ENCODE data around the gene TMEM63B.
"Not testable (repeated sequence)": the region's sequence is repeated elsewhere in the genome, so short reads cannot be mapped to it uniquely, and the experiment has no call there.

TMEM63B gene

DNA sequence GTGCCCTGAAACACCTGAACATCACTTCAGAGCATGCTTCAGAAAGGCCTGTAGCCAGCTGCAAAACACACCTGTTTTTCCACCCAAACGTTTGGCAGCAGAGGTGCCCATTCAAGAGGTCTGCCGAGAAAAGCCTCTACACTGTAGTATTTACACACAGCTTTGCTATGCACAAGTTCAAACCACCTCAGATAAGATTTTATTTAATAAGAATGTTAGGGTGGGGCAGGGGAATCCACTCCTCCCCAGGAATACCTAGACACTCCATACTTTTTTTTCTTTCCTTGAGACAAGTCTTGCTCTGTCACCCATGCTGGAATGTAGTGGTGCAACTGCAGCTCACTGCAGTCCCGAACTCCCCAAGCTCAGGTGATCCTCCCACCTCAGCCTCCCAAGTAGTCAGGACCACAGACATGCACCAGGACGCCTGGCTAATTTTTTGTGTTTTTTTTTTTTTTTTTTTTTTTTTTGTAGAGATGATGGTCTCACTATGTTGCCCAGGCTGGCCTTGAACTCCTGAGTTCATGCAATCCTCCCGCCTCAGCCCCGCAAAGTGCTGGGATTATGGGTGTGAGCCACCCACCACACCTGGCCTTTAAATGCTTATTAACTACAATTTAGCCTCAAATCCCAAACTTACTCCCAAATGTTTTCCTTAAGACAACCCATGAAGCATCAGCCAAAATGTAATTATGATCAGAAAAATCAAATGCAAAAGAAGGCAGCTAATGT, 9.8 kb upstream of the TMEM63B start:
- no peak for DNase-seq

DNA sequence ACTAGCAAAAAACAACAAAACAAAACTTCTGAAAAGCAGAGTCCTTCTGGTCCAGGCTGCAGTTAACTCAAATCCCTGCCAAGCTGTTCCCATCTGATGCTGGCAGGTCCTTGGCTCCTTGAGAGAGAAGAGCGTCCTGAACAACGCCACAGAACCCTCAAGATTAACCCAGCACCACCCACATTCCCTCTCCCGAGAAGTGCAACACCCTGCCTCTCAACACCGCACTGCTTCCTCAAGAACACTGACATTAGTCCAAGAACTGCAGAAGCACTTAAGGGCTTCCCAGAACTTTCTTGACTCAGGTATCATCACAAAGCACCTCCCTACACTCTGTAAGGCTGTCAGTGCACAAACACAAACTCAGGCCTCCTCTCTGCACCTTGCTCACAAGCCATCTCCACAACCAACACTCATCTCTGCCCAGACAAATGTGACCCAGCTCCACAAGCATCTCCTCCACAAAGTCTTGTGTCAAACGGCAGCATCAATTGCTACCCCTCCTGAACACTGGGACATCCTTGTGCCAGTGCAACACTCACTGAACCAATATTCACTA, 7.6 kb upstream of the TMEM63B start:
- no peak for DNase-seq

DNA sequence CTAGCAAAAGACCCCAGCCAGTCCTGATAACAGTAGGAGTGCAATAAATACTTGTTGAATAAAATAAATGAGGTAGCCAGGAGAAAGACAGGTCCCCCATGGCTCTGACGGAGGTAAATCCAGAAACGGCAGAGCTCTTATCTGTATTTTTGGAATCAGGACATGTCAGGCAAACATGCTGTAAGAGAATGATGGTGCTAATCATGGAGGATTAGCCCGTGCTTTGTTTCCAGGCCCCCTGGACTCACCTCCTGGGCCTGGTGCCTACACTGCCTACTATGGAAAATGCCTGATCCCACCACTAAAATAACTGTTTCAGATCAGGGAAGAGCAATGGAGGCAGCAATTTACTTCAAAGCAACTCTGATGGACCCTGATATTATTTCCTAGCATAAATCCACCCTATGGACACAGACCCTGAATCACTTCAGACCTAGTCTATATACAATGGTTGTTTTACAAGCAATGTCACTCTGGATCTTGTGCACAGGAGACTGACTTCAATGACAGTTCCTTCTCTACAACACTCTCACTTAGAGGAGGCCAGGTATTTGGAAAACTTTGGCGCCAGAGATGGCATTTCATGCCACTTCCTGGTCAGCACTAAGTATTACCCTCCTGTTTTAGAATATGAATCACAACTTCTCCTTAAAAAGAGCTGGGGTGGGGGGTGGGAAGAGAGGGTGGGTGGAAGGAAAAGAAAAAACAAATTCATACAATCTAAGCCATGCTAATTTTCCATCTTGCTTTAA, 6.5 kb upstream of the TMEM63B start:
- no peak for DNase-seq

DNA sequence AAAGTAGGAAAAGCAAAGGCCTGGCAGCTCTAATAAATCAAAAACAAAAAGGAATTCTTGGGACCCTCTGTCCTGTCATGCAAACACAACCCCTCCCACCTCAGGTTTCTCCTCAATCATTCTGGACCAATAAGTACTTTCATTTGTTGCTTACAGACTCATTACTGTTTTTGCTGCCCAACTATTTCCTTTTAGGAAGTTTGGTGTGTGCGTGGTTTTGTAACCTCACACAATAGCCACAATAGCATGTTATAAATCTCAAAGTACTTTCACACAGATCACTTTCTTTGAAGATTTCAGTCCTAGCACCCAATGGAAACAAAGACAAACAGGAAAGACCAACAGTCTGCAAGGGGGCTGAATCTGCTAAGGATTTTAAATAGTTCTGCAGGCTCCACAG, 4.6 kb upstream of the TMEM63B start:
- no peak for DNase-seq

DNA sequence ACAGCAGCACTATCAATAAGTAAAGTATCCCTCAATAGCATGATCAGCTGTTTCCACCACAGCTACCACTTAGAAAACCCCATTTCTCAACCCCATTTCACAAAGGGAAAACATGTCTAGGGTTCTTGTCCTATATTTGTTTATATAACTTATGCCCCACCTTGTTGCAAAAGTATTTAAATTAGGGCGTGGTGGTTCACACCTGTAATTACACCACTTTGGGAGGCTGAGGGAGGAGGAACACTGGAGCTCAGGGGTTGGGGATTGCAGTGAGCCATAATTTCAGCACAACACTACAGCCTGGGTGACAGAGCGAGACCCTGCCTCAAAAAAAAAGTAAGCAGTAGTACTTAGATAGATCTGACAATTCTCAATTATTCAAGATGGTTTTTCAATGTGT, 3.8 kb upstream of the TMEM63B start:
- DNase-seq = no peak

DNA sequence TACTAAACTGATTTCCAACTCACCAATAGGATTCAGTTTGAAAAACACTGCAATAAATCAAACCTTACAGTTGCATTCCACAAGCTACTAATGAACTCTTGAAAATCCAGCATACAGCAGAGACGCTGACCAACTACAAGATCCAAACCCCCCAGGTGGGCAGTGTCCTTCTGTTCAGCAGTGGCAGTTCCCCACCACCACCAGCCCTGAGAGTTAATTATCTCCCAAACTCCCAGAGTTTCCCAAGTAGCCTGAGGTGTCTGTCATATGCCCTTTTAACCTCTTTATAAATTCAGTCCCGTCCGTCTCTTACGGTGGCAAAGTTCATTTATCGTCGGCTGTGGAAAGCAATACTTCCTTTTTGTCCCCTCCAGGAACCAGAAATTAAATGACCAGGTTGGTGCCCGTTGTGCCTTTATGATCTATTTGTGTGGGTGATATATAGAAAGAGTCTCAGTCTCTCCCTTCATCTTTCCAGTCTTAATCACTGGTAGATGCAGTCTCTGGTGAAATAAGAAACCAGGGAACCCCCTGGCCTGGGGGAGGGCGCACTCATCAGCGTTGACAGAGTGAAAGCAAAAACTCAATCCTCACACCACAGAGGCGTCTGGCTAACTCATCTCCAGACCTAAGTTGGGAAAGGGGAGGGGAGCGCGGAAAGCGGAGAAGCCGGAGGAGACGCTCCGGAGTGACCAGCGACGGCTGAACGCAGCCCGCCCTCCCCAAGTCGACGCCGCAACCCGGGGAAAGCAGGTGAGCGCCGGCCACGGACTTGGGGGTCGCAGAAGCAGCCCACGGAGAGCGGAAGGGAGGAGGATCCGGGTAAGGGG, 819 bp upstream of the TMEM63B start:
- no peak for DNase-seq

- DNase-seq = no peak
Observed at GRCh38 chr6:44128020-44128917, 915 bp downstream of the TMEM63B start.

DNA sequence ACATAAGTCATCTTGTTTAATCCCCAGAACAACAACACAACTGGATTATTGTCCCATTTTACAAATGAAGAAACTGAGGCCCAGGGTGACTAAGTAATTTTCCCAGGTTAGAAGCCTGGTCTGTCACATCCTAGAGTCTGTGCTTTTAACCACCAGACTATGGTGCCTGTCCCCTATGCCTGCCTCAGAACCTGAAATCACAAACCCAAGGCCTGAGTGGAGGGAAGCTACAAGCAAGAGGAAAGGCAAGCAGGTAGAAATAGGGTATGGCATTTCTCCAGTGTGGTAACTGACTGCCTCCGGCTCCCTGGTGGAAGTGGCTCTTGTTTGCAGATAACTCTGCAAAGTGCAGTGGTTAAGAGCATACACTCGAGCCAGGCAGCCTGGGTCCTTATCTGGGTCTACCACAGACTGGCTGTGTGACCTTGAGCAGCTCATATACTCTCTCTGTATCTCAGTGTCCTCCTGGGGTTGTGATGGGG, 2.5 kb downstream of the TMEM63B start:
- no peak for DNase-seq

DNA sequence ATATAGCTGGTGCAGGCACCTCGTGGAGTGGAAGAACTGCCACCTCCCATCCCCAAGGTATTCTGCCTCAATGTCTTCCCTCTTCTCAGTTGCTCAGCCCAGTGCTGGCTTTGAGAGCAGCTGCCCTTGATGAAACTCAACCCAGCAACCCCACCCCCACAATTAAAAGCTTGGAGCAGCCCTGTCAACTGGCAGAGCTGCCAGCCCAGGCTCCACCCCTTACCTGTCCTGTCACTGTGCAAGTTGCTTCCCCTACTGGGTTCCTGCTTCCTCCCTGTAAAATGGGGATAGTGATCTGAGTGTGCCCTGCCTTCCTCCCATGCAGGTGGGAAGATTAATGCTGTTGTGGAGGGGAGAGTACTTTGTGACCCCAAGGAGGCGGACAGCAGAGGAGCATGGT, 4.5 kb downstream of the TMEM63B start:
- no peak for DNase-seq

DNA sequence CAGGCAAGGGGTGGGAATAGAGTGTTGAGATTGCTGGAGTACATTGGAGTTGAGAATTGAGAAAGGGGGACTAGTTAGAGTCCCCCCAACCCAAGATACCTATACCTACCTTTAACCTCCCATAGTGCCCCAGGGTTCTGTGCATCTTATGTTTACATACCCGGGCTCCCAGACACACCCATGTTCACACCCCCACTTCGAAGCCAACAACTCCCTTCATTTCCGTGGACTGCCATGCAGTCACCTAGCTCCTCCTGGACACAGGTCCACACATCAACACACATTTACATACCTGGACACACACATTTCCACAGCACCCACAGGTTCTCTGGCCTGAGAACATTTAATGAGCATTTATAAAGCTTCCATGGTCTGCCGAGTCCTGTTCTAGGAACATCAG, 5.1 kb downstream of the TMEM63B start:
- no peak for DNase-seq

GRCh38 chr6:44133003-44133931, 5.9 kb downstream of the TMEM63B start:
- no peak for DNase-seq

- DNase-seq = no peak
Observed at GRCh38 chr6:44133981-44134711, 6.8 kb downstream of the TMEM63B start.

- DNase-seq = no peak
Observed at GRCh38 chr6:44135173-44135758, 7.9 kb downstream of the TMEM63B start.

GRCh38 chr6:44135875-44136274, 8.5 kb downstream of the TMEM63B start:
- DNase-seq = no peak

DNA sequence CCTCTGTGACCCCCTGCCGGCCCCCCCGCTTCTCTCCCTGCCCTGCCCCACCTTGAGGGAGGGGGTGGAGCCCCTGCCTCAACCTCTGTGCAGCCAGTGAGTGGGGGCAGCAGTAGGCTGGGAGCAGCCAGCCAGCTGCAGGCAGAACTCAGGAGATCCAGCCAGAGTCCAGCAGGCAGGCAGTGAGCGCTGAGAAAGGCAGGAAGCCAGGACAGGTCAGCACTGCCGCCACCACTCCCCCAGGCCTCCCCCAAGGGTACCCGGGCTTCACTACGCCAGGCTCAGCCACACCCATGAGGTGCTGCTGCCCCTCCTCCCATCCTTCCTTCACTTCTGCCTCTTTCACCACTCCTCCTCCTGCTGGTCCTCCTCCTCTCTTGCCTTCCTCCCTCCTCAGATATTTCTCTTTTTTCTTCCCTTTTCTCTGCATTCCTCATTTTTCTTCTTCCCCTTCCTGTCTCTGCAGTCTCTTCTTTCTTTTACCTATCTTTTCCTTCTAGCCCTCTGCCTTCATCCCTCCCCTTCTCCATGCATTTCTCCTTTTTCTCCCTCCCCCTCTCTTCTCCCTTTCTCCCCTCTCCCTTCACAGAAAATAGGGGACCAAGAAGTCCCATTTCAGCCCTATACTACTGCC, 11.5 kb downstream of the TMEM63B start:
- no peak for DNase-seq

DNA sequence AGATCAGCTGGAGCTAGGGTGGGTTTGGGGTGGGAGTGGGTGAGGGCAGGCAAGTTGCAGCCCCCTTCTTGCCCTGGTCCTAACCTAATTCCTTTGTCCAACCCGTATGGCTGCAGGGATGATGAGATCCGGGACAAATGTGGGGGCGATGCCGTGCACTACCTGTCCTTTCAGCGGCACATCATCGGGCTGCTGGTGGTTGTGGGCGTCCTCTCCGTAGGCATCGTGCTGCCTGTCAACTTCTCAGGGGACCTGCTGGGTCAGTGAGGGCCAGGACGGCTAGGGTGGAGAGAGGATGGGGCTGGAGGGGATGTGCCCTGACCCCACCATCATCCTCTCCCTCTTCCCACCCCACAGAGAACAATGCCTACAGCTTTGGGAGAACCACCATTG, 12.0 kb downstream of the TMEM63B start:
- no peak for DNase-seq

GRCh38 chr6:44142835-44143234, 15.5 kb downstream of the TMEM63B start:
- DNase-seq = no peak

- DNase-seq = no peak
Observed at GRCh38 chr6:44143731-44144130, 16.4 kb downstream of the TMEM63B start.

DNA sequence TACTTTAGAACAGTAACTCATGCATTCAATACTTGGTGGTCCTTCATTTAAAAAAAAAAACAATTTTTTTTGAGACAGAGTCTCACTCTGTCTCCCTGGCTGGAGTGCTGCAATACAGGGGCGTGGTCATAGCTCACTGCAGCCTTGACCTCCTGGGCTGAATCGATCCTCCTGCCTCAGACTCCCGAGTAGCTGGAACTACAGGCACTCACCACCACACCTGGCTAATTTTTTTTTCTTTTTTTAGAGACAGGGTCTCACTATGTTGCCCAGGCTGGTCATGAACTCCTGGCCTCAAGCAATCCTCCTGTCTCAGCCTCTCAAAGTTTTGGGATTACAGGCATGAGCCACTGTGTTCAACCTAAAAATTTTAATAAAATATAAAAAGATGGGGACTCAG, 17.2 kb downstream of the TMEM63B start:
- not testable (repeated sequence) for DNase-seq

All from NCI-H1417 treated with DMSO at 0.1 percent for 48 hours (cell line).